ENCODE results near the gene UNC5C.

Gene UNC5C

DNA sequence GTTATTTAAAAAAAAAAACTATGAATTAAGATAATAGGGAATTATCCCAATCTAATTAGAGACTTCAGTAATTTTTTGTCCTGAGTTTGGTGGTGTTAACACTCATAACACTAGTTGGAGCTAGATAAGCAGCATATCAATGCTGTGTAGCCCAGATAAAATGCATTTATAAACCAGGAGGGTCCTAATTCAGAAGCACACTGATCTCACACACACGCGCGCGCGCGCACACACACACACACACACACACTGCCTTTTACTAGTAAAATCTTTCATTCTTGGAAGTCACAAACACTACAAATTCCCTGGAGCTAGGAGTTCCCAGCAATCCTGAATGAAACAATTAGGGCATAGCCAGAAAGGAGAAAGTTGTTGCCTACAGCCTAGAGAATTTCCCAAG is 3.2 kb downstream of the UNC5C start:
- Histone ChIP-seq H2AFZ (ENCODE audit: insufficient read depth, low read length, poor library complexity) (no peak overlapping the region), H3K79me1 (ENCODE audit: low read length) (peaks cover 31% of the 10 kb centered on the region), H3K23ac (ENCODE audit: low read length) (no peak overlapping the region), H3K9ac (ENCODE audit: low read length) (no peak overlapping the region), H2BK120ac (ENCODE audit: insufficient read depth, low read length, poor library complexity) (peak overlapping the region; percentile 41), H3K14ac (ENCODE audit: low read length) (no peak overlapping the region), H4K12ac (ENCODE audit: low read depth, low read length) (no peak overlapping the region), H4K91ac (ENCODE audit: low read depth, low read length) (no peak overlapping the region), H3K4me1 (ENCODE audit: control insufficient read depth in 1 of 2, insufficient read depth in 2 of 2, low read length in 2 of 2) (peaks cover 2 to 3% of the 10 kb centered on the region in 2 experiments), H3K4me2 (ENCODE audit: low read length) (peak overlapping the region; percentile 72), H4K8ac (ENCODE audit: low read depth, low read length) (peak overlapping the region; percentile 20), H2BK12ac (ENCODE audit: low read length) (no peak overlapping the region), H3K4me3 (ENCODE audit: low read depth, low read length) (no peak overlapping the region), H3K4ac (ENCODE audit: low read depth, low read length) (peak overlapping the region; percentile 82), H3K18ac (ENCODE audit: low read length) (no peak overlapping the region), H2AK5ac (ENCODE audit: low read length) (no peak overlapping the region), H3K27ac (ENCODE audit: low read depth, low read length) (no peak overlapping the region), H3K36me3 (ENCODE audit: control insufficient read depth in 1 of 2, insufficient read depth in 2 of 2, low read length in 2 of 2) (no peaks in the 10 kb centered on the region), H3K79me2 (ENCODE audit: control insufficient read depth, insufficient read depth, low read length, poor library complexity) (peaks cover 28% of the 10 kb centered on the region), H2BK5ac (ENCODE audit: low read depth, low read length, poor library complexity) (no peak overlapping the region), H3K27me3 (ENCODE audit: insufficient read depth, low read length) (no peaks in the 10 kb centered on the region), H3K9me3 (ENCODE audit: insufficient read depth, low read depth, low read length) (no peaks in the 10 kb centered on the region)
- WGBS (ENCODE audit: extremely low coverage, insufficient coverage, insufficient read length): no CpG with 5 or more reads among the region's 6 CpGs
- DNase-seq: no peak

DNA sequence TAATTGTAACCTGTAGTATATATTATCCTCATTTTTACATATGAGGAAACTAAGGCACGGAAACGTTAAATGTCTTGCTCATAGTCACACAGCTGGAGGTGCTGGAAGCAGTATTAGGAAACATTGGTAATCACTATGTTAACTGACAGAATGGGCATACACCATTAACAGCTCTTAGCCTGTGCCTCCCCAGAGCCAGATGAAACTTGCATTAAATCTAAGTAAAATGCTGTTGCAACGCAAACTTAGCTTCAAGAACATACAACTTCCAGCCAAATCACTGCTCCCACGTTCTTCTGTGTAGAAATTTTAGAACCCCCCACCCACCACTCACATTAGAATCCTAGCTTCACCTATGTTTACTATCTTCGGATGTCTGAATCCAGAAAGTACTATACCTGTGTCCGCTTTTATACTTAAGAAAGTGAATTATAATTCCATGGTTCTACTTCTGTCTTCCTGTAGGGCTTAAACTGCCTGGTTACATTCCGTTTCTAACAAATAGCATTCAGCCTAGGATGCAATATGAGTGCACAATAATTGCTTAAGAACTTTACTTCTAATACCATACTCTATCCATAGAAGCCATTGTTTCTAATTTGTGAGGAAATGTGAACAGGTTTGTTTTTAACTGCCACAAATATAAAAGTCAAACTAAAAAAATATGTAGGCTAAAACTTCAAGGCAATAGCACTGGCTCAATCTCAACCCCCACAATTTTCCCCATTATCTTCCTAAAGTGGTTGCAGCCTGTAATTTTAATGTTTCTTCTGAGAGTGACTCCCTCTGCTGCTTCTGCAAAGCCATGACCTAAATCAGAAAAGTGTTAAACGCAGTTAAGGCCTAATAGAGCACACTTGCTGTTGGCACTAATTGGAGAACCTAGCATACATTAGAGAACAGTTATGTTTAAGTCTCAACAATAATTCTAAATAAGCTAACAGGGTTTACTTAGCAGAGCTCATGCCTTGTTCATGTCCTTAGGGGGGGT is 4.4 kb downstream of the UNC5C start:
- Histone ChIP-seq H4K8ac (ENCODE audit: low read depth, low read length) (no peak overlapping the region), H2AK5ac (ENCODE audit: low read length) (no peak overlapping the region), H3K18ac (ENCODE audit: low read length) (no peak overlapping the region), H3K79me1 (ENCODE audit: low read length) (peaks cover 27% of the 10 kb centered on the region), H3K4me2 (ENCODE audit: low read length) (peak overlapping the region; percentile 47), H2BK120ac (ENCODE audit: insufficient read depth, low read length, poor library complexity) (no peak overlapping the region), H3K23ac (ENCODE audit: low read length) (no peak overlapping the region), H3K4me1 (ENCODE audit: control insufficient read depth in 1 of 2, insufficient read depth in 2 of 2, low read length in 2 of 2) (peaks cover 0 to 2% of the 10 kb centered on the region in 2 experiments), H2AFZ (ENCODE audit: insufficient read depth, low read length, poor library complexity) (no peak overlapping the region), H2BK12ac (ENCODE audit: low read length) (no peak overlapping the region), H3K27ac (ENCODE audit: low read depth, low read length) (peak overlapping the region; percentile 17), H4K12ac (ENCODE audit: low read depth, low read length) (no peak overlapping the region), H3K14ac (ENCODE audit: low read length) (no peak overlapping the region), H3K36me3 (ENCODE audit: control insufficient read depth in 1 of 2, insufficient read depth in 2 of 2, low read length in 2 of 2) (no peaks in the 10 kb centered on the region), H4K91ac (ENCODE audit: low read depth, low read length) (peak overlapping the region; percentile 35), H3K79me2 (ENCODE audit: control insufficient read depth, insufficient read depth, low read length, poor library complexity) (peaks cover 23% of the 10 kb centered on the region), H3K4me3 (ENCODE audit: low read depth, low read length) (no peak overlapping the region), H2BK5ac (ENCODE audit: low read depth, low read length, poor library complexity) (no peak overlapping the region), H3K9ac (ENCODE audit: low read length) (no peak overlapping the region), H3K9me3 (ENCODE audit: insufficient read depth, low read depth, low read length) (no peaks in the 10 kb centered on the region), H3K27me3 (ENCODE audit: insufficient read depth, low read length) (no peaks in the 10 kb centered on the region), H3K4ac (ENCODE audit: low read depth, low read length) (peak overlapping the region; percentile 59)
- DNase-seq: no peak
- no CpG with 5 or more reads among the region's 8 CpGs for WGBS (ENCODE audit: extremely low coverage, insufficient coverage, insufficient read length)

DNA sequence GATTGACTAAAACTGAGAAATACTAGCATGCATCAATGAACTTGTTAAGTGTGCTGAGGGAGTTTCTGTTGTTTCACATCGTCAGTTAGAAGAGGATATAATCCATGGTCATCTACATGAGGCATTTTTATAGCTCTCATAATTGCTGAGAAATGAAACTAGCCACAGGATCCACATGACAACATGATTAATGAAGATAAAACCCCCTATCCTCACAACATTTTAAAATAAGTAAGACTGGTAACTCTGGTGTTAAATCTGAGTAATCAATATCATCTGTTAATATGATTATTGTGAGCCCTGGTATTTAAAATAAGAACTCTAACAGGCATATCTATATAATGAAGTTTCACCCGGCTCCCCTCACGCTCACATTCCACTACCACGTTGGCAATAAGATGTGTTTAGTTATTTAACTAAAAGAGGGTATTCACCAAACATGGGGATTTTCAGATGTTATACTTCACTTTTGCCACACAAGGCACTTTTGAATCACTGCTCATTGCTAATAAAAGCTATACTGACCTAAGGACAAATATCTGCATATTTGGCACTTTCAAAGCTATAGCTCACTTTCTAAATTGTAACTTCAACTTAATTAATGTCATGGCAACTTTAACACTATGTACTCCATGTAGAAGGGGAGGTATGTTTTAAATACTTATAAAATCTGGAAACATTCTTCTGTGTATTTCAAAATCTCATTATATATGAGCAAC is 6.7 kb downstream of the UNC5C start:
- no CpG with 5 or more reads among the region's 4 CpGs for WGBS (ENCODE audit: extremely low coverage, insufficient coverage, insufficient read length)

DNA sequence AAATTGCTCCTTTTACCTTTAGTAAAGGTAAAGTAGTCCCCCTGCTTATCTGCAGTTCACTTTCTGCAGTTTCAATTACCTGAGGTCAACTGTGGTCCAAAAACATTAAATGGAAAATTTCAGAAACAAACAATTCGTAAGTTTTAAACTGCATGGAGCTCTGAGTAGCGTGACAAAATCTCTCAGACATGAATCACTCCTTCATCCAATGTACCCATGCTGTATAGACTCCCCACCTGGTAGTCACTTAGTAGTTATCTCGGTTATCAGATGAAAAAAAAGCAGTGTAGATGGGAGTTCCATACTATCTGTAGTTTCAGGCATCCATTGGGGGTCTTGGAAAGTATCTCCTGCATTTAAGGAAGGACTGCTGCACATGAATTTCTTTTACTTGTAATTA is 7.7 kb downstream of the UNC5C start:
- Histone ChIP-seq H4K8ac (ENCODE audit: low read depth, low read length) (no peak overlapping the region), H2AFZ (ENCODE audit: insufficient read depth, low read length, poor library complexity) (no peak overlapping the region), H3K23ac (ENCODE audit: low read length) (no peak overlapping the region), H4K91ac (ENCODE audit: low read depth, low read length) (no peak overlapping the region), H2BK12ac (ENCODE audit: low read length) (no peak overlapping the region), H3K4me2 (ENCODE audit: low read length) (no peak overlapping the region), H3K79me1 (ENCODE audit: low read length) (peaks cover 6% of the 10 kb centered on the region), H3K9ac (ENCODE audit: low read length) (no peak overlapping the region), H3K4me1 (ENCODE audit: control insufficient read depth in 1 of 2, insufficient read depth in 2 of 2, low read length in 2 of 2) (peaks cover 4% of the 10 kb centered on the region in 2 experiments), H2AK5ac (ENCODE audit: low read length) (no peak overlapping the region), H3K36me3 (ENCODE audit: control insufficient read depth in 1 of 2, insufficient read depth in 2 of 2, low read length in 2 of 2) (no peaks in the 10 kb centered on the region), H3K4me3 (ENCODE audit: low read depth, low read length) (no peak overlapping the region), H3K27me3 (ENCODE audit: insufficient read depth, low read length) (no peaks in the 10 kb centered on the region), H3K4ac (ENCODE audit: low read depth, low read length) (no peak overlapping the region), H2BK5ac (ENCODE audit: low read depth, low read length, poor library complexity) (no peak overlapping the region), H3K9me3 (ENCODE audit: insufficient read depth, low read depth, low read length) (no peaks in the 10 kb centered on the region), H3K14ac (ENCODE audit: low read length) (no peak overlapping the region), H3K18ac (ENCODE audit: low read length) (no peak overlapping the region), H4K12ac (ENCODE audit: low read depth, low read length) (no peak overlapping the region), H3K79me2 (ENCODE audit: control insufficient read depth, insufficient read depth, low read length, poor library complexity) (peaks cover 2% of the 10 kb centered on the region), H2BK120ac (ENCODE audit: insufficient read depth, low read length, poor library complexity) (no peak overlapping the region), H3K27ac (ENCODE audit: low read depth, low read length) (peak overlapping the region; percentile 10)
- WGBS (ENCODE audit: extremely low coverage, insufficient coverage, insufficient read length): no CpG with 5 or more reads among the region's 3 CpGs
- DNase-seq: no peak

More for the DNA sequence above, 6.7 kb downstream of the UNC5C start:
- Histone ChIP-seq H3K14ac (ENCODE audit: low read length) (no peak overlapping the region), H3K23ac (ENCODE audit: low read length) (no peak overlapping the region), H3K27ac (ENCODE audit: low read depth, low read length) (no peak overlapping the region), H3K4me1 (ENCODE audit: control insufficient read depth in 1 of 2, insufficient read depth in 2 of 2, low read length in 2 of 2) (peaks cover 4% of the 10 kb centered on the region in 2 experiments), H3K9me3 (ENCODE audit: insufficient read depth, low read depth, low read length) (no peaks in the 10 kb centered on the region), H3K4ac (ENCODE audit: low read depth, low read length) (no peak overlapping the region), H3K9ac (ENCODE audit: low read length) (no peak overlapping the region), H4K91ac (ENCODE audit: low read depth, low read length) (no peak overlapping the region), H3K79me2 (ENCODE audit: control insufficient read depth, insufficient read depth, low read length, poor library complexity) (peaks cover 5% of the 10 kb centered on the region), H3K4me3 (ENCODE audit: low read depth, low read length) (no peak overlapping the region), H2BK12ac (ENCODE audit: low read length) (no peak overlapping the region), H3K36me3 (ENCODE audit: control insufficient read depth in 1 of 2, insufficient read depth in 2 of 2, low read length in 2 of 2) (no peaks in the 10 kb centered on the region), H3K4me2 (ENCODE audit: low read length) (no peak overlapping the region), H3K27me3 (ENCODE audit: insufficient read depth, low read length) (no peaks in the 10 kb centered on the region), H2BK120ac (ENCODE audit: insufficient read depth, low read length, poor library complexity) (no peak overlapping the region), H2AK5ac (ENCODE audit: low read length) (no peak overlapping the region), H2AFZ (ENCODE audit: insufficient read depth, low read length, poor library complexity) (no peak overlapping the region), H4K8ac (ENCODE audit: low read depth, low read length) (no peak overlapping the region), H3K79me1 (ENCODE audit: low read length) (peaks cover 10% of the 10 kb centered on the region), H4K12ac (ENCODE audit: low read depth, low read length) (no peak overlapping the region), H3K18ac (ENCODE audit: low read length) (no peak overlapping the region), H2BK5ac (ENCODE audit: low read depth, low read length, poor library complexity) (no peak overlapping the region)
- DNase-seq: no peak
